MM.1S (cell line): Measurements from ENCODE around the gene RFTN1.

Experiments
- DNase-seq: peaks from one replicate; pipeline ENCODE4 v3.0.0-alpha.2; 2015
- H2AFZ ChIP-seq: fragments of 300-600 bp; sonication (generic); 2 replicates; pipeline ENCODE4 v1.6.0; 2016; ENCODE audit warnings: antibody characterized with exemption, low read length
- H3F3A ChIP-seq: fragments of 300-600 bp; sonication (generic); 2 replicates; pipeline ENCODE4 v1.6.1; 2016; ENCODE audit warnings: mild to moderate bottlenecking, antibody characterized with exemption, low read length, moderate library complexity, mixed read lengths; ENCODE audit not compliant: insufficient read depth
- H3K27ac ChIP-seq: fragments of 300-600 bp; sonication (generic); 2 replicates; pipeline ENCODE4 v1.5.1; 2016; ENCODE audit warnings: mild to moderate bottlenecking, low read length
- H3K27me3 ChIP-seq: fragments of 300-600 bp; sonication (generic); replicated peaks from 2 replicates; pipeline ENCODE4 v1.6.0; 2016; ENCODE audit warnings: low read length; ENCODE audit not compliant: insufficient read depth
- H3K36me3 ChIP-seq: fragments of 300-600 bp; sonication (generic); replicated peaks from 2 replicates; pipeline ENCODE4 v1.6.1; 2016; ENCODE audit warnings: mild to moderate bottlenecking, low read length, mixed read lengths; ENCODE audit not compliant: insufficient read depth
- H3K4me1 ChIP-seq: fragments of 300-600 bp; sonication (generic); 2 replicates; pipeline ENCODE4 v1.6.1; 2016; ENCODE audit warnings: low read length, mixed read lengths
- H3K4me2 ChIP-seq: fragments of 300-600 bp; sonication (generic); 2 replicates; pipeline ENCODE4 v1.6.0; 2016; ENCODE audit warnings: low read depth, low read length
- H3K4me3 ChIP-seq: fragments of 300-600 bp; sonication (generic); 2 replicates; pipeline ENCODE4 v1.5.1; 2016; ENCODE audit warnings: low read length, mixed read lengths
- H3K79me2 ChIP-seq: fragments of 300-600 bp; sonication (generic); 2 replicates; pipeline ENCODE4 v1.6.1; 2016; ENCODE audit warnings: mixed run types, low read length, mixed read lengths
- H3K9ac ChIP-seq: fragments of 300-600 bp; sonication (generic); 2 replicates; pipeline ENCODE4 v1.6.1; 2016; ENCODE audit warnings: low read length, mixed read lengths
- H3K9me2 ChIP-seq: fragments of 300-600 bp; sonication (generic); replicated peaks from 2 replicates; pipeline ENCODE4 v1.6.1; 2016; ENCODE audit warnings: mild to moderate bottlenecking, low read length, mixed read lengths; ENCODE audit not compliant: insufficient read depth
- H3K9me3 ChIP-seq: fragments of 300-600 bp; sonication (generic); replicated peaks from 2 replicates; pipeline ENCODE4 v1.6.1; 2016; ENCODE audit warnings: mild to moderate bottlenecking, low read length, mixed read lengths; ENCODE audit not compliant: insufficient read depth
- H4K20me1 ChIP-seq: fragments of 300-600 bp; sonication (generic); 2 replicates; pipeline ENCODE4 v1.6.1; 2016; ENCODE audit warnings: mild to moderate bottlenecking, low read length, moderate library complexity, mixed read lengths; ENCODE audit not compliant: insufficient read depth
- EZH2 ChIP-seq: fragments of 300-600 bp; sonication (generic); optimal IDR thresholded peaks from 2 replicates; pipeline ENCODE3; 2017; ENCODE audit warnings: low read depth, mild to moderate bottlenecking, antibody characterized with exemption, low read length, mixed read lengths
- EZH2phosphoT487 ChIP-seq: fragments of 300-600 bp; sonication (generic); IDR thresholded peaks from 2 replicates; pipeline ENCODE4 v1.6.1; 2018; ENCODE audit warnings: antibody characterized with exemption, low read length
- TF ChIP-seq, protein P1 (sequence below): fragments of 300-600 bp; sonication (generic); IDR thresholded peaks from 2 replicates; pipeline ENCODE4 v1.5.1; 2016; ENCODE audit warnings: antibody characterized with exemption, low read length, mixed read lengths

The RFTN1 gene

DNA sequence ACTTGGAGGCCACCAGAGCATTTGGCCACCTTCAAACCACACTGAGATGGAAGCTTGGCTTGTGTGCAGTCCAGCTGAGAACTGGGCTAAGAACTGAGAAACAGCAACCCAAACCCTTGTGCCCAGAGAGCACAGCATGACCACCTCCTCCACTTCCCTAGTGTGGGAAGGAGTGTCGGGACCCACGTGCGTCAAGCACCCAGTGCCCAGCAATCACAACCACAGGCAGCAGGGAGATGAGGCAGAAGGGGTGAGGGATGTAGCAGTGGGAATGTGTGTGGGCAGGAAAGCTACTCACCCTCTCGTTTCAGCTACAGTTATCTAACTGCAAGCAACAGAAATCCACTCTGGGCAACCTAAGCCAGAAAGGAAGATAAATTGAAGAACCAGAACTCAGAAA is 25.0 kb upstream of the RFTN1 start:
- Histone ChIP-seq H3K79me2 (no peaks in the 10 kb centered on the region), H3K9me2 (no peaks in the 10 kb centered on the region), H3K9ac (no peak overlapping the region), H3K9me3 (no peaks in the 10 kb centered on the region), H3K4me1 (no peaks in the 10 kb centered on the region), H3F3A (no peaks in the 10 kb centered on the region), H3K36me3 (no peaks in the 10 kb centered on the region), H4K20me1 (no peaks in the 10 kb centered on the region), H3K4me2 (no peak overlapping the region), H3K4me3 (no peak overlapping the region), H3K27me3 (no peaks in the 10 kb centered on the region), H3K27ac (no peak overlapping the region), H2AFZ (no peak overlapping the region)
- TF ChIP-seq EZH2, result no peak
- TF ChIP-seq, protein P1, sequence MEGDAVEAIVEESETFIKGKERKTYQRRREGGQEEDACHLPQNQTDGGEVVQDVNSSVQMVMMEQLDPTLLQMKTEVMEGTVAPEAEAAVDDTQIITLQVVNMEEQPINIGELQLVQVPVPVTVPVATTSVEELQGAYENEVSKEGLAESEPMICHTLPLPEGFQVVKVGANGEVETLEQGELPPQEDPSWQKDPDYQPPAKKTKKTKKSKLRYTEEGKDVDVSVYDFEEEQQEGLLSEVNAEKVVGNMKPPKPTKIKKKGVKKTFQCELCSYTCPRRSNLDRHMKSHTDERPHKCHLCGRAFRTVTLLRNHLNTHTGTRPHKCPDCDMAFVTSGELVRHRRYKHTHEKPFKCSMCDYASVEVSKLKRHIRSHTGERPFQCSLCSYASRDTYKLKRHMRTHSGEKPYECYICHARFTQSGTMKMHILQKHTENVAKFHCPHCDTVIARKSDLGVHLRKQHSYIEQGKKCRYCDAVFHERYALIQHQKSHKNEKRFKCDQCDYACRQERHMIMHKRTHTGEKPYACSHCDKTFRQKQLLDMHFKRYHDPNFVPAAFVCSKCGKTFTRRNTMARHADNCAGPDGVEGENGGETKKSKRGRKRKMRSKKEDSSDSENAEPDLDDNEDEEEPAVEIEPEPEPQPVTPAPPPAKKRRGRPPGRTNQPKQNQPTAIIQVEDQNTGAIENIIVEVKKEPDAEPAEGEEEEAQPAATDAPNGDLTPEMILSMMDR, result no peak
- no peak for TF ChIP-seq EZH2phosphoT487
- DNase-seq, result no peak

DNA sequence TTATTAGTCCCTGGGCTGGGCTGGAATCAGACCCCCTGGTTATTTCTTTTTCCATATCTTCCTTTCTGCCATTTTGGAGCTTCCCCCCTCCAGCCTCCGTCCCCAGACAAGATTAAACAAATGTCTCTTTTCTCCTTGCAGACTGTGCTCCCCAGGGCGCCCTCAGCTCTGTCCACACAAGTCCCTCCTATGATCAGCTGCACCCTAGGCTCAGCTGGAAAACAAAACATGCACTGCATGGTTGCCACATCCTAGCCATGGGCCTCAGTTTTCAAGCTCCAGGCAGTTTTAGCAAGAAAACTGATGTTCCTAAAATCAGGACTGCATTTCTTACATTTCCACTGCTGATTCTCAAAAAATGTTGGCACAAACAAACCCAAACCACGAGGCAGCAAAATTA is 23.5 kb upstream of the RFTN1 start:
- Histone ChIP-seq H3K4me3 (no peak overlapping the region), H3K27ac (no peak overlapping the region), H3K4me1 (no peaks in the 10 kb centered on the region), H3K36me3 (no peaks in the 10 kb centered on the region), H3K79me2 (no peaks in the 10 kb centered on the region), H2AFZ (no peak overlapping the region), H3F3A (no peaks in the 10 kb centered on the region), H3K27me3 (no peaks in the 10 kb centered on the region), H3K9me2 (no peaks in the 10 kb centered on the region), H3K9me3 (no peaks in the 10 kb centered on the region), H3K4me2 (no peak overlapping the region), H4K20me1 (no peaks in the 10 kb centered on the region), H3K9ac (no peak overlapping the region)
- no peak for DNase-seq
- TF ChIP-seq EZH2phosphoT487 (no peak), EZH2 (no peak)
- TF ChIP-seq, protein P1, result no peak

DNA sequence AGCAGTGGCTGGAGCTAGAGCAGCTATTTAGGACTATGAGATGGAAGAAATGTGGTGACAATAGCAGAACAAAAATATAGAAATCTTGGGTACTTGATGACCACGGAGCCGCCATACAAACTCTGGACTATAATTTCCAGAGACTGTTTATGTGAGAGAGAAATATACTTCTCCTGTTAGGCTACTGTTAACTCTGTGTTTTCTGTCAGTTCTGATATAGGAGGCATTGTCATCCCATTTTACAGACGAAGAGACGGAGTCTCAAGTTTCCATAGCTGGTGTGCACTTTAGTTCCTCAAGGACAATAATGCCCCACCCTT is 22.8 kb upstream of the RFTN1 start:
- Histone ChIP-seq H4K20me1 (no peaks in the 10 kb centered on the region), H3K4me1 (no peaks in the 10 kb centered on the region), H3K9ac (no peak overlapping the region), H3F3A (no peaks in the 10 kb centered on the region), H3K9me3 (no peaks in the 10 kb centered on the region), H3K36me3 (no peaks in the 10 kb centered on the region), H3K27me3 (no peaks in the 10 kb centered on the region), H3K4me2 (no peak overlapping the region), H3K9me2 (no peaks in the 10 kb centered on the region), H3K4me3 (no peak overlapping the region), H3K79me2 (no peaks in the 10 kb centered on the region), H3K27ac (no peak overlapping the region), H2AFZ (no peak overlapping the region)
- DNase-seq, result no peak
- no peak for TF ChIP-seq EZH2phosphoT487
- no peak for TF ChIP-seq EZH2
- TF ChIP-seq, protein P1, result no peak
